HepG2 (cell line): ENCODE results near the gene HHEX. TPM values are rescaled to one million over a fixed set of nuclear protein-coding genes. Genes with fewer than 3 reads are reported as not detected.
A peak's percentile ranks its signal among the peaks of the same experiment; 100 is the strongest.

ENCODE experiments used
- AGO2 ChIP-seq: fragments of 200-400 bp; formaldehyde crosslinking; optimal IDR thresholded peaks from 2 replicates; pipeline ENCODE3; 2017; ENCODE audit warnings: mild to moderate bottlenecking, low read depth, low read length, moderate library complexity
- ATAD3A ChIP-seq: sonication (generic); formaldehyde crosslinking; IDR thresholded peaks from 2 replicates; pipeline ENCODE4 v1.4.0; 2020; ENCODE audit warnings: missing genetic modification reagents
- DRAP1 ChIP-seq: IDR thresholded peaks from 2 replicates; pipeline ENCODE4 v1.6.1; 2016; ENCODE audit warnings: missing genetic modification reagents, missing compliant biosample characterization
- FOXK2 ChIP-seq: fragments of 450-650 bp; IDR thresholded peaks from 2 replicates; pipeline ENCODE4 v1.6.1; 2016
- LRRFIP1 ChIP-seq: sonication (generic); formaldehyde crosslinking; conservative IDR thresholded peaks from 2 replicates; pipeline ENCODE4 v1.4.0; 2020; ENCODE audit warnings: missing genetic modification reagents
- YEATS4 ChIP-seq: sonication (generic); formaldehyde crosslinking; IDR thresholded peaks from 2 replicates; pipeline ENCODE4 v1.4.0; 2020; ENCODE audit warnings: missing genetic modification reagents, borderline replicate concordance
- ZNF274 ChIP-seq: sonication (generic); formaldehyde crosslinking; IDR thresholded peaks from 2 replicates; pipeline ENCODE4 v1.5.1; 2020; ENCODE audit warnings: mild to moderate bottlenecking, missing genetic modification reagents
- ZNF431 ChIP-seq: sonication (generic); formaldehyde crosslinking; IDR thresholded peaks from 2 replicates; pipeline ENCODE4 v1.9.0; 2022; ENCODE audit warnings: missing genetic modification reagents, low read depth, mild to moderate bottlenecking, borderline replicate concordance
- ZNF570 ChIP-seq: sonication (generic); formaldehyde crosslinking; IDR thresholded peaks from 2 replicates; pipeline ENCODE4 v1.4.0; 2020; ENCODE audit warnings: mild to moderate bottlenecking, missing genetic modification reagents, borderline replicate concordance
- ZNF709 ChIP-seq: sonication (generic); formaldehyde crosslinking; IDR thresholded peaks from 2 replicates; pipeline ENCODE4 v1.5.0; 2020; ENCODE audit warnings: mild to moderate bottlenecking, missing genetic modification reagents
- polyA plus RNA-seq, 8 experiments: library from polyadenylated mRNA; depleted of rRNA in 3 of 8; stranded (reverse) in 7 of 8; unstranded in 1 of 8; fragments of >200 nt; fragmentation: Illumina TruSeq in 4 of 8; extraction: Trizol in 4 of 8; gene quantifications; 2 replicates each; pipeline versions ENCODE4 v1.2.1 to v1.2.3, GENCODE V29; 2011 to 2016; ENCODE audit warnings: low read depth in 4 of 8, missing spikeins in 1 of 8, mixed read lengths in 1 of 8; ENCODE audit not compliant: insufficient read depth in 1 of 8
- total RNA-seq, 5 experiments: library from RNA; depleted of rRNA; stranded (reverse); fragments of >200 nt; fragmentation: Illumina TruSeq; extraction: Trizol; gene quantifications; 2 replicates each; pipeline ENCODE4 v1.2.3, GENCODE V29; 2016; ENCODE audit warnings: low read depth in 1 of 5
- TF ChIP-seq, protein P1 (sequence below): fragments of 450-650 bp; IDR thresholded peaks from 2 replicates; pipeline ENCODE4 v1.6.1; 2017; ENCODE audit warnings: mild to moderate bottlenecking
- TF ChIP-seq, protein P2 (sequence below): sonication (generic); formaldehyde crosslinking; IDR thresholded peaks from 2 replicates; pipeline ENCODE4 v1.4.0; 2020; ENCODE audit warnings: missing genetic modification reagents
- TF ChIP-seq, protein P3 (sequence below): sonication (generic); formaldehyde crosslinking; IDR thresholded peaks from 2 replicates; pipeline ENCODE4 v1.5.1; 2020; ENCODE audit warnings: mild to moderate bottlenecking, missing genetic modification reagents, borderline replicate concordance

HHEX gene
- total and polyA plus RNA-seq, 2 of the 13 experiments (the other 11 are each of a cell fraction or from before 2014, with no cell fraction given): 44.5 to 48.7 TPM

DNA sequence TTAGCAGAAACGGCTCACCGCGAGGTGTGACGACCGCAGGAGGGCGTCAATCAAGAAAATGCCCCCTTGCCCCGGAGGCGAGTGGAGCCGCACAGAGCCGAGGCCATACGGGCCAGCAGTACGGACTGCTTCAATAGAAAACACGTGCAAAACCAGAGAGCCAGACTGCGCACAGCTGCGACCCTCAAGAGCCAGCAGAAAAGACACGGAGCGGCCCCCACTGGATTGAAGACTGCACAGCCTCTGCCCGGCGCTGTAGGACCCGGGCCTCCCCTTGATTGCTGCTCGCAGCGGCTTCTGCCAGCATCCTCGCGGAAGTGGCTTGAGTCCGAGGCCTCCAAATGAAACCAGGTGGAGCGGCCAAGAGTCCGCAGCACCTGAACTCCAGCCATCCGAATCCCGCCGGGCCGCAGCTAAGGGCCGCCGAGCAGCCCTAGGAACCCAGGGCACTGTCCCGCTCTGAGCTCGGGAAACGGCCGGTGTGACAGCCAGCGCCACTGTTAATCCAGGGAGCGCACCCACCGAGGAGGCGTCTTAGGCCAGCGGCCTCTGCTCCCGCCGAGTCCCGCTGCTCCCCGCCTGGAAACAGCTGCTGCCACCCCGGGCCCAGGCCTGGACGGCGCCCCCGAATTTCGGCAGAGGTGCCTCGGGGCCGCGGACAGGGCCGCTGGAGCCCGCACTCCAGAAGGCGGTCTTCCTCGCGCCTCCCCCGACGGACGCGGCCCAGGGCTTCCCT, 660 bp upstream of the HHEX start (continued):
- TF ChIP-seq YEATS4 (CRISPR knock-in tag) (peak; percentile 19; the same call in 1 of the 2 replicates), ZNF570 (CRISPR knock-in tag) (no peak), ZNF431 (CRISPR knock-in tag) (no peak; the same call in 1 of the 2 replicates), ATAD3A (CRISPR knock-in tag) (no peak), AGO2 (peak; percentile 54), ZNF709 (CRISPR knock-in tag) (peak; percentile 61; the same call in 1 of the 2 replicates), FOXK2 (no peak), ZNF274 (CRISPR knock-in tag) (peak; percentile 37; the same call in 1 of the 2 replicates), DRAP1 (CRISPR knock-in tag) (0 out of 2 replicates have a peak, but pooled peaks have one; percentile 19), LRRFIP1 (CRISPR knock-in tag) (no peak)
- TF ChIP-seq, protein P1, sequence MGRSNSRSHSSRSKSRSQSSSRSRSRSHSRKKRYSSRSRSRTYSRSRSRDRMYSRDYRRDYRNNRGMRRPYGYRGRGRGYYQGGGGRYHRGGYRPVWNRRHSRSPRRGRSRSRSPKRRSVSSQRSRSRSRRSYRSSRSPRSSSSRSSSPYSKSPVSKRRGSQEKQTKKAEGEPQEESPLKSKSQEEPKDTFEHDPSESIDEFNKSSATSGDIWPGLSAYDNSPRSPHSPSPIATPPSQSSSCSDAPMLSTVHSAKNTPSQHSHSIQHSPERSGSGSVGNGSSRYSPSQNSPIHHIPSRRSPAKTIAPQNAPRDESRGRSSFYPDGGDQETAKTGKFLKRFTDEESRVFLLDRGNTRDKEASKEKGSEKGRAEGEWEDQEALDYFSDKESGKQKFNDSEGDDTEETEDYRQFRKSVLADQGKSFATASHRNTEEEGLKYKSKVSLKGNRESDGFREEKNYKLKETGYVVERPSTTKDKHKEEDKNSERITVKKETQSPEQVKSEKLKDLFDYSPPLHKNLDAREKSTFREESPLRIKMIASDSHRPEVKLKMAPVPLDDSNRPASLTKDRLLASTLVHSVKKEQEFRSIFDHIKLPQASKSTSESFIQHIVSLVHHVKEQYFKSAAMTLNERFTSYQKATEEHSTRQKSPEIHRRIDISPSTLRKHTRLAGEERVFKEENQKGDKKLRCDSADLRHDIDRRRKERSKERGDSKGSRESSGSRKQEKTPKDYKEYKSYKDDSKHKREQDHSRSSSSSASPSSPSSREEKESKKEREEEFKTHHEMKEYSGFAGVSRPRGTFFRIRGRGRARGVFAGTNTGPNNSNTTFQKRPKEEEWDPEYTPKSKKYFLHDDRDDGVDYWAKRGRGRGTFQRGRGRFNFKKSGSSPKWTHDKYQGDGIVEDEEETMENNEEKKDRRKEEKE: no peak
- TF ChIP-seq, protein P2, sequence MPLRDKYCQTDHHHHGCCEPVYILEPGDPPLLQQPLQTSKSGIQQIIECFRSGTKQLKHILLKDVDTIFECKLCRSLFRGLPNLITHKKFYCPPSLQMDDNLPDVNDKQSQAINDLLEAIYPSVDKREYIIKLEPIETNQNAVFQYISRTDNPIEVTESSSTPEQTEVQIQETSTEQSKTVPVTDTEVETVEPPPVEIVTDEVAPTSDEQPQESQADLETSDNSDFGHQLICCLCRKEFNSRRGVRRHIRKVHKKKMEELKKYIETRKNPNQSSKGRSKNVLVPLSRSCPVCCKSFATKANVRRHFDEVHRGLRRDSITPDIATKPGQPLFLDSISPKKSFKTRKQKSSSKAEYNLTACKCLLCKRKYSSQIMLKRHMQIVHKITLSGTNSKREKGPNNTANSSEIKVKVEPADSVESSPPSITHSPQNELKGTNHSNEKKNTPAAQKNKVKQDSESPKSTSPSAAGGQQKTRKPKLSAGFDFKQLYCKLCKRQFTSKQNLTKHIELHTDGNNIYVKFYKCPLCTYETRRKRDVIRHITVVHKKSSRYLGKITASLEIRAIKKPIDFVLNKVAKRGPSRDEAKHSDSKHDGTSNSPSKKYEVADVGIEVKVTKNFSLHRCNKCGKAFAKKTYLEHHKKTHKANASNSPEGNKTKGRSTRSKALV (CRISPR knock-in tag): 0 out of 2 replicates have a peak, but pooled peaks have one; percentile 19
- TF ChIP-seq, protein P3, sequence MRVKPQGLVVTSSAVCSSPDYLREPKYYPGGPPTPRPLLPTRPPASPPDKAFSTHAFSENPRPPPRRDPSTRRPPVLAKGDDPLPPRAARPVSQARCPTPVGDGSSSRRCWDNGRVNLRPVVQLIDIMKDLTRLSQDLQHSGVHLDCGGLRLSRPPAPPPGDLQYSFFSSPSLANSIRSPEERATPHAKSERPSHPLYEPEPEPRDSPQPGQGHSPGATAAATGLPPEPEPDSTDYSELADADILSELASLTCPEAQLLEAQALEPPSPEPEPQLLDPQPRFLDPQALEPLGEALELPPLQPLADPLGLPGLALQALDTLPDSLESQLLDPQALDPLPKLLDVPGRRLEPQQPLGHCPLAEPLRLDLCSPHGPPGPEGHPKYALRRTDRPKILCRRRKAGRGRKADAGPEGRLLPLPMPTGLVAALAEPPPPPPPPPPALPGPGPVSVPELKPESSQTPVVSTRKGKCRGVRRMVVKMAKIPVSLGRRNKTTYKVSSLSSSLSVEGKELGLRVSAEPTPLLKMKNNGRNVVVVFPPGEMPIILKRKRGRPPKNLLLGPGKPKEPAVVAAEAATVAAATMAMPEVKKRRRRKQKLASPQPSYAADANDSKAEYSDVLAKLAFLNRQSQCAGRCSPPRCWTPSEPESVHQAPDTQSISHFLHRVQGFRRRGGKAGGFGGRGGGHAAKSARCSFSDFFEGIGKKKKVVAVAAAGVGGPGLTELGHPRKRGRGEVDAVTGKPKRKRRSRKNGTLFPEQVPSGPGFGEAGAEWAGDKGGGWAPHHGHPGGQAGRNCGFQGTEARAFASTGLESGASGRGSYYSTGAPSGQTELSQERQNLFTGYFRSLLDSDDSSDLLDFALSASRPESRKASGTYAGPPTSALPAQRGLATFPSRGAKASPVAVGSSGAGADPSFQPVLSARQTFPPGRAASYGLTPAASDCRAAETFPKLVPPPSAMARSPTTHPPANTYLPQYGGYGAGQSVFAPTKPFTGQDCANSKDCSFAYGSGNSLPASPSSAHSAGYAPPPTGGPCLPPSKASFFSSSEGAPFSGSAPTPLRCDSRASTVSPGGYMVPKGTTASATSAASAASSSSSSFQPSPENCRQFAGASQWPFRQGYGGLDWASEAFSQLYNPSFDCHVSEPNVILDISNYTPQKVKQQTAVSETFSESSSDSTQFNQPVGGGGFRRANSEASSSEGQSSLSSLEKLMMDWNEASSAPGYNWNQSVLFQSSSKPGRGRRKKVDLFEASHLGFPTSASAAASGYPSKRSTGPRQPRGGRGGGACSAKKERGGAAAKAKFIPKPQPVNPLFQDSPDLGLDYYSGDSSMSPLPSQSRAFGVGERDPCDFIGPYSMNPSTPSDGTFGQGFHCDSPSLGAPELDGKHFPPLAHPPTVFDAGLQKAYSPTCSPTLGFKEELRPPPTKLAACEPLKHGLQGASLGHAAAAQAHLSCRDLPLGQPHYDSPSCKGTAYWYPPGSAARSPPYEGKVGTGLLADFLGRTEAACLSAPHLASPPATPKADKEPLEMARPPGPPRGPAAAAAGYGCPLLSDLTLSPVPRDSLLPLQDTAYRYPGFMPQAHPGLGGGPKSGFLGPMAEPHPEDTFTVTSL (CRISPR knock-in tag): no peak
